Lung (tissue), 12 donors: ENCODE results near the gene PRKACB. TPM values are rescaled to one million over a fixed set of nuclear protein-coding genes. Genes with fewer than 3 reads are reported as not detected.

Experiments
- ATAC-seq: fragments of 200-7000 bp; cut with Tn5 transposase; one replicate; pipeline ENCODE4 v1.9.1; 2020; ENCODE audit warnings: moderate number of reproducible peaks; ENCODE audit not compliant: insufficient read depth, low FRiP score
- DNase-seq, 3 donors: peaks; one replicate each; pipeline ENCODE4 v3.0.0-alpha.2; 2013 to 2017
- H3K27ac ChIP-seq, 2 donors: one replicate each; pipeline ENCODE4 v1.5.1; 2013; ENCODE audit warnings: mild to moderate bottlenecking in 2 of 2, moderate library complexity in 2 of 2, control low read depth in 1 of 2, inconsistent platforms in 1 of 2, low read depth in 1 of 2, low read length in 1 of 2
- H3K27me3 ChIP-seq, 3 donors: one replicate each; pipeline ENCODE4 v1.5.1; 2013; ENCODE audit warnings: low read length in 2 of 3; ENCODE audit not compliant: control insufficient read depth in 3 of 3, insufficient read depth in 3 of 3
- H3K36me3 ChIP-seq, 4 donors: one replicate each; pipeline ENCODE4 v1.5.1; 2013; ENCODE audit warnings: low read length in 4 of 4, mild to moderate bottlenecking in 1 of 4, moderate library complexity in 1 of 4; ENCODE audit not compliant: control insufficient read depth in 4 of 4, insufficient read depth in 4 of 4
- H3K4me1 ChIP-seq, 5 donors: one replicate each; pipeline ENCODE4 v1.5.1; 2013; ENCODE audit warnings: low read length in 5 of 5, mild to moderate bottlenecking in 2 of 5, moderate library complexity in 1 of 5; ENCODE audit not compliant: control insufficient read depth in 5 of 5, insufficient read depth in 5 of 5
- H3K4me3 ChIP-seq: one replicate; pipeline ENCODE4 v1.5.1; 2013; ENCODE audit warnings: mild to moderate bottlenecking, control low read depth, moderate library complexity
- H3K9ac ChIP-seq, 2 donors: one replicate each; pipeline ENCODE4 v1.5.1; 2013; ENCODE audit warnings: low read length in 2 of 2, control low read depth in 1 of 2; ENCODE audit not compliant: insufficient read depth in 1 of 2
- H3K9me3 ChIP-seq, 4 donors: one replicate each; pipeline ENCODE4 v1.5.1; 2013; ENCODE audit warnings: low read length in 3 of 4, mild to moderate bottlenecking in 1 of 4, moderate library complexity in 1 of 4; ENCODE audit not compliant: control insufficient read depth in 4 of 4, insufficient read depth in 3 of 4
- WGBS, 2 donors: extraction: QIAGEN DNeasy Blood & Tissue Kit; methylation state at CpG; one replicate each; pipeline ENCODE4 v1.1.7; 2013; 5-methylcytosine and 5-hydroxymethylcytosine counted together
- polyA plus RNA-seq, 2 donors: library from polyadenylated mRNA; stranded (reverse); fragments of 200-250 nt; gene quantifications; one replicate each; pipeline ENCODE4 v1.2.1, GENCODE V29; 2013
- total RNA-seq, 2 donors: library from RNA; depleted of rRNA in 1 of 2; stranded (reverse); fragments of >200 nt in 1 of 2; gene quantifications; one replicate each; pipeline ENCODE4 v1.2.1, GENCODE V29; 2014 to 2021
- TF ChIP-seq, protein P1 (sequence below): IDR thresholded peaks from 2 replicates; pipeline ENCODE4 v1.5.1; 2012; ENCODE audit warnings: mild to moderate bottlenecking; ENCODE audit errors: control extremely low read depth, extremely low read depth
- donor health status: control.
- donor health status: control.
- donor health status: Bipolar disorder and iron deficiency.
- donor health status: healthy.
- donor health status: DM: yes; HTN: yes; CAD: no.

The PRKACB gene
- total and polyA plus RNA-seq, 4 donors: 4.2 to 43.1 (median 11.4) TPM

- Histone ChIP-seq H3K27me3 (no peaks in the 10 kb centered on the region), H3K9me3 (peaks cover 0 to 1% (median 0%) of the 10 kb centered on the region in 4 donors), H3K27ac (no peak overlapping the region), H3K9ac (no peak overlapping the region), H3K4me3 (no peak overlapping the region), H3K36me3 (no peaks in the 10 kb centered on the region), H3K4me1 (no peaks in the 10 kb centered on the region)
- 80 to 93% methylated on average over 1 of the region's 1 CpG for WGBS, 2 donors
- DNase-seq (no peak), ATAC-seq (no peak)
- TF ChIP-seq, protein P1, sequence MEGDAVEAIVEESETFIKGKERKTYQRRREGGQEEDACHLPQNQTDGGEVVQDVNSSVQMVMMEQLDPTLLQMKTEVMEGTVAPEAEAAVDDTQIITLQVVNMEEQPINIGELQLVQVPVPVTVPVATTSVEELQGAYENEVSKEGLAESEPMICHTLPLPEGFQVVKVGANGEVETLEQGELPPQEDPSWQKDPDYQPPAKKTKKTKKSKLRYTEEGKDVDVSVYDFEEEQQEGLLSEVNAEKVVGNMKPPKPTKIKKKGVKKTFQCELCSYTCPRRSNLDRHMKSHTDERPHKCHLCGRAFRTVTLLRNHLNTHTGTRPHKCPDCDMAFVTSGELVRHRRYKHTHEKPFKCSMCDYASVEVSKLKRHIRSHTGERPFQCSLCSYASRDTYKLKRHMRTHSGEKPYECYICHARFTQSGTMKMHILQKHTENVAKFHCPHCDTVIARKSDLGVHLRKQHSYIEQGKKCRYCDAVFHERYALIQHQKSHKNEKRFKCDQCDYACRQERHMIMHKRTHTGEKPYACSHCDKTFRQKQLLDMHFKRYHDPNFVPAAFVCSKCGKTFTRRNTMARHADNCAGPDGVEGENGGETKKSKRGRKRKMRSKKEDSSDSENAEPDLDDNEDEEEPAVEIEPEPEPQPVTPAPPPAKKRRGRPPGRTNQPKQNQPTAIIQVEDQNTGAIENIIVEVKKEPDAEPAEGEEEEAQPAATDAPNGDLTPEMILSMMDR: no peak
These were observed 22.7 kb upstream of the PRKACB start for GRCh38 chr1:84121360-84121759.

DNA sequence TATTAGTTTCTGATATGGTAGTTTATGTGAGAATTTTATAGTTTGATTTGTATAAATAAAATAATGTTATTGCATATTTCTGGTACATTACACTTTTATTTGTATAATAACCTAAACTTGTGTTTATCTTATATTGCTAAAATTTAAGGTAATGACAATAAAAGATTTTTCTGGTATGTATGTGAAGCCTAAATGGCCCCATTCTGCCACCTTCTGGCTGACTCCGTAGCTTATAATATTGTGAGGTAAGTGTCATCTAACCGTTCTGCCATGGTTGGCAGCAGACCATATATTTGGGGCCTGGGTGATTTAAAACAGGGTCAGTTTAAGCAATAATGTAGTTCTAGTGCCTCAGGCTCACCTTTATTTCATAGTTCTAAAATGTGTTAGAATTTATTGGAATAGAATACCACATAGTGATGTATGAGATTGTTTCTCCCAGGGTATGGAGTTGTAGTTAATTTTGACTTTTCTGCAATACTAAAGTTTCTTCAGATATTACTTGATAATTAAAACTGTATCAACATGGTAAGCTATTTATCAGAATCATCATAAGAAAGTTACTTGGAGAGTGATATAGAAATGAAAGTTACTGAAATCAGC, 21.2 kb upstream of the PRKACB start:
- Histone ChIP-seq H3K9ac (no peak overlapping the region), H3K36me3 (no peaks in the 10 kb centered on the region), H3K9me3 (peaks cover 0 to under 1% (median 0%) of the 10 kb centered on the region in 4 donors), H3K4me1 (no peaks in the 10 kb centered on the region), H3K27ac (no peak overlapping the region), H3K4me3 (no peak overlapping the region), H3K27me3 (no peaks in the 10 kb centered on the region)
- TF ChIP-seq, protein P1: peak; percentile 44
- 5 to 10% methylated on average over 2 of the region's 2 CpGs for WGBS, 2 donors
- ATAC-seq (no peak), DNase-seq (peak; percentile 20 to 57 (median 33))

- TF ChIP-seq, protein P1: no peak
- Histone ChIP-seq H3K4me1 (no peaks in the 10 kb centered on the region), H3K27ac (no peak overlapping the region), H3K4me3 (no peak overlapping the region), H3K36me3 (no peaks in the 10 kb centered on the region), H3K9me3 (peaks cover 0 to 1% (median 0%) of the 10 kb centered on the region in 4 donors), H3K27me3 (no peaks in the 10 kb centered on the region), H3K9ac (no peak overlapping the region)
- no peak for ATAC-seq
- WGBS, 2 donors: 91 to 92% methylated on average over 7 of the region's 7 CpGs
- no peak for DNase-seq
These were observed 10.6 kb upstream of the PRKACB start for GRCh38 chr1:84133479-84133878.

DNA sequence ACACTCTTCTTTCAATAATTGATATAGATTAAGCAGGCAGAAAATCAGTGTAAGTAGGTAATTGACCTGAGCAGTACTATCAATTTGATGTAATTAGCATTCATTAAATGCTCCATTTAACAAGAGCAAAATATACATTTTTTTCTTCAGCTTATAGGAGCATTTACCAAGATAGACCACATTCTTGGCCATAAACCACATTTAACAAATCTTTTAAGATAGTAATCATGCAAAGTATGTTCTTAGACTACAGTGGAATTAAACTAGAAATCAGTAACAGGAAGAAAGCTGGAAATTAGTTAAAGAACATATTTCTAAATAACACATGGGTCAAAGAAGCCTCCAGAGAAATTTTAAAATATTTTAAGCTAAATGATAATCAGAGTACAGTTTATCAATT, 8.7 kb upstream of the PRKACB start:
- TF ChIP-seq, protein P1: no peak
- H3K9ac ChIP-seq: no peak overlapping the region
- DNase-seq (no peak), ATAC-seq (no peak)
- H3K27me3 ChIP-seq: no peaks in the 10 kb centered on the region
- no peaks in the 10 kb centered on the region for H3K36me3 ChIP-seq
- H3K4me3 ChIP-seq: no peak overlapping the region
- peaks cover 0 to 7% (median 0%) of the 10 kb centered on the region in 4 donors for H3K9me3 ChIP-seq
- no peak overlapping the region for H3K27ac ChIP-seq
- H3K4me1 ChIP-seq: no peaks in the 10 kb centered on the region
